ENCODE results near the gene UBAC1. TPM values are rescaled to one million over a fixed set of nuclear protein-coding genes. Genes with fewer than 3 reads are reported as not detected.
A peak's percentile ranks its signal among the peaks of the same experiment; 100 is the strongest.

Gene UBAC1
- total and polyA plus RNA-seq, 9 of the 15 experiments (the other 6 are each of a cell fraction or from before 2014, with no cell fraction given) = 94.0 to 399 (median 228) TPM

- TF ChIP-seq ZNF398 (CRISPR knock-in tag; IDR thresholded peaks at IDR 0.05) (no peak), ARID4B (CRISPR knock-in tag; IDR thresholded peaks at IDR 0.05) (no peak), ZNF77 (CRISPR knock-in tag; IDR thresholded peaks at IDR 0.05) (no peak), HNRNPK (IDR thresholded peaks at IDR 0.05; ENCODE audit: low read depth, low read length, poor library complexity, severe bottlenecking) (no peak), CGGBP1 (CRISPR knock-in tag; IDR thresholded peaks at IDR 0.05) (no peak), PCBP1 (IDR thresholded peaks at IDR 0.05; ENCODE audit: low read depth, low read length, poor library complexity, severe bottlenecking) (peak; percentile 41), KAT2B (IDR thresholded peaks at IDR 0.05; ENCODE audit: low read depth, low read length) (no peak), SMAD1 (IDR thresholded peaks at IDR 0.05; ENCODE audit: low read depth, low read length, partially characterized antibody) (no peak), ZFX (CRISPR knock-in tag; IDR thresholded peaks at IDR 0.05) (no peak), ZKSCAN3 (CRISPR knock-in tag; IDR thresholded peaks at IDR 0.05) (no peak), CUX1 (CRISPR knock-in tag; IDR thresholded peaks at IDR 0.05) (no peak), THRA (IDR thresholded peaks at IDR 0.05) (no peak)
These were observed 29.6 kb upstream of the UBAC1 start (continued) for GRCh38 chr9:135990468-135991429.
